Measurements from ENCODE around the gene PPP1R7.
"Not testable (repeated sequence)": the region's sequence is repeated elsewhere in the genome, so short reads cannot be mapped to it uniquely, and the experiment has no call there.

Gene PPP1R7

DNA sequence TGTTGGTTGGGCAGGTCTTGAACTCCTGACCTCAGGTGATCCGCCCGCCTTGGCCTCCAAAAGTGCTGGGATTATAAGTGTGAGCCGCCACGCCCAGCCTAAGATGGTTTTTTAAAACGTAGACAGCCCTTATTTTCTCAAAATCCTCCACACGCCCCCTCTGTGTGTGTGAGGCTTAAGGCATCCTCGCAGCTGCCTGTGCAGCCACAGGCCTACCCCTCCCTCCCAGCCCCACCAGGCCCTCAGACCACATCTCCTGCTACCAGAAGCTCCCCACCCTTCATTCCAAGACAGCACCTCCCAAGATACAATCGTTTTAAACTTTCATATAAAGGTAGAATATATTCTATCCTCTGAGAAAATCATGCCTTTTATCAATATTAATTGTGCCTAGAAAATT, 43.0 kb downstream of the PPP1R7 start:
- no peak for DNase-seq (ENCODE audit: low read depth in 3 of 3)

GRCh38 chr2:241194811-241195210, 44.5 kb downstream of the PPP1R7 start:
- DNase-seq (ENCODE audit: low read depth in 3 of 3): no peak

DNA sequence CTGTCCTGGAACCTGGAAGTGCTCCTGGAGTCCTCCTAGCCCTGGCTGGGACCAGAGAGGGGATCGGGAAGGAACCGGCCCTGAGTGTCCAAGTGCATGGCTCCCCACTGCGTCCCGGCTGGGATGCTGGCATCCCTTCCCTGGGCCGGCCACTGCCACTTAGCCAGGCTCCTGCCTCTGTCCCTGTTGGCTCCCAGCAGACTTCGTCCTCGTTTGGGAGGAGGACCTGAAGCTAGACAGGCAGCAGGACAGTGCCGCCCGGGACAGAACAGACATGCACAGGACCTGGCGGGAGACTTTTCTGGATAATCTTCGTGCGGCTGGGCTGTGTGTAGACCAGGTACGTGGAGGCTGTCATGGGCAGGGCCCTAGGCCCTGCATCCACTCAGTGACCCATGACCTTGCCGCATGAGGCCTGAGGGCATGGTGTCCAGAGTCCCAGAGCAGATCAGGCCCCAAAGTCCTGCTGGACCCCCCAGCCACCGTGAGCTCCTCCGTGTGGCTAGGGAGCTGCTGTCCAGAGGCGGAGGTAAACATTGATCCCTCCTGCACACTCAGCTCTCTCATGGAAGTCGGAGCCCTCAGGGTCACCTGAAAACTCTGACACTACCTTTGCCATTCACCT, 45.4 kb downstream of the PPP1R7 start:
- DNase-seq (ENCODE audit: low read depth in 3 of 3): no peak

DNA sequence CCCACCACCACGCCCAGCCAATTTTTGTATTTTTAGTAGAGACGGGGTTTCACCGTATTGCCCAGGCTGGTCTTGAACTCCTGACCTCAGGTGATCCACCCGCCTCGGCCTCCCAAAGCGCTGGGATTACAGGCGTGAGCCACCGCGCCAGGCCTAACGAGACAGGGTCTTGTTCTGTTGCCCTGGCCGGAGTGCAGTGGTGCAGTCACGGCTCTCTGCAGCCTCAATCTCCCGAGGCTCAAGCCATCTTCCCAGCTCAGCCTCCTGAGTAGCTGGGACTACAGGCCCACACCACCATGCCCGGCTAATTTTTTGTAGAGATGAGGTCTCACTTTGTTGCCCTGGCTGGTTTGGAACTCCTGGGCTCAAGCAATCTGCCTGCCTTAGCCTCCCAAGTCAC, 47.0 kb downstream of the PPP1R7 start:
- not testable (repeated sequence) for DNase-seq (ENCODE audit: low read depth in 3 of 3)

- no peak for DNase-seq (ENCODE audit: low read depth in 3 of 3)
Observed at GRCh38 chr2:241197947-241198346, 47.7 kb downstream of the PPP1R7 start.

DNA sequence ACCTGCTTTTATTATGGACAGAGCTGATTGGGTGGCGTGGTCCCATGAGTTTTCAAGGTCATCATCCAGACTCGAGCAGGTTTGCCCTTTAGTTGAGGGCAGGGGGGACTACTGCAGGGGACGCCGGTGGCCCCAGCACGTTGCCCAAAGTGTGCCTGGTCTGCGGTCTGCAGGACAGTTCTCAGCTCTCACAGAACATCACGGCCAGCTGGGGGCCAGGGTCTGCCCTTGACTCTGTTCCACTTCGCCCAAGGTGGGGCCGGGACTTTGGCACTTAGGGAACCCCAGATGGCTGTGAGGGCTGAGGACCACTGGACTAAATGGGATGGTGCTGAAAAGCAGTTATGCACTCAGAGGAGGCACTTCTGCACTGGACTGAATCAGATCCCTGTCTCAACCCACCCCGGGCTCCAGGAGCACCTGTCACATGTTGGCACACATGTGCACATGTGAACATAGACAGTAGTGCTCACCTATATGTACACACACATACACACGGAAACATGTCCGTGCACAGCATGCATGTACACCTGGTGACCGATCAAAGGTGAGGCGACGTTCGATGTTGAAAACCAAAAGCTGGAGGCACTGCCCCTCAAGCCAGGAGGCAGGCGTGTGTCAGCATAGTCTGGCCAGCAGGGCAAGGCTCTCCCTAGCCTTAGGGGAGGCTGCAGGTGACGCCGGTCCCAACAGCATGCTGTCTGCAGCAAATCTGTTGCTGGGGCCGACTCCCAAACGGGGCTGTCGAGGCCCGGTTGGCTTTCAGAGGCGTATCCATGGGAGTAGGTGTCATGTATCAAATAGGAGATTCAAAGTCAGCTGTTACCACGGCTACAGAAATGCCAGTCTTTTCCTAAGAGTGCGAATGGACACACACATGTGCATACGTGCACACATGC, 48.4 kb downstream of the PPP1R7 start:
- DNase-seq (ENCODE audit: low read depth in 3 of 3): no peak

- no peak for DNase-seq (ENCODE audit: low read depth in 3 of 3)
Observed at GRCh38 chr2:241199286-241199685, 49.0 kb downstream of the PPP1R7 start.

- no peak for DNase-seq (ENCODE audit: low read depth in 3 of 3)
Observed at GRCh38 chr2:241199897-241200821, 49.9 kb downstream of the PPP1R7 start.

DNA sequence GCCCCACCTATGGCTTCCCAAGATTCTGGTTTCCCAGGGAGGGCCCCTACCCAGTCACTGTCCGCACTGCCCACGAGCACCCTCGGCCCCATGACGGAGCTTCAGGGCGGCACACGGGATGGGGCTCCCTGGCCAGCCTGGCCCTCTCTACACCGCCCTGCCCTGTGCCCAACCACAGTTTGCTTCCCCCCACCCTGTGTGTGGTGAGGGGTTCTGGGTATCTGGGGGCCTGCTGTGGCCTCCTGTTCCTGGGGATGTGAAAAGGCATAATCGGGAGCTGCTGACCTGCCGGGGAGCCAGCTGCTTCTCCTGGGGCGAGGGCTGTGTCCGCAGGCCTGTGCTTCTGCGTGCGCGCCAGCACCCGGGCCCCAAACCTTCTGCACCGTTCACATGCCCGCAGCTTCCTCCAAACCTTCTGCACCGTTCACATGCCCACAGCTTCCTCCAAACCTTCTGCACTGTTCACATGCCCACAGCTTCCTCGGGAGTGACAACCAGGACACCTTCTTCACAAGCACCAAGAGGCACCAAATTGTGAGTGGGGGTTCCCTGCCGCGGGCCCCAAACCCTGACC, 50.6 kb downstream of the PPP1R7 start:
- no peak for DNase-seq (ENCODE audit: low read depth in 3 of 3)

DNA sequence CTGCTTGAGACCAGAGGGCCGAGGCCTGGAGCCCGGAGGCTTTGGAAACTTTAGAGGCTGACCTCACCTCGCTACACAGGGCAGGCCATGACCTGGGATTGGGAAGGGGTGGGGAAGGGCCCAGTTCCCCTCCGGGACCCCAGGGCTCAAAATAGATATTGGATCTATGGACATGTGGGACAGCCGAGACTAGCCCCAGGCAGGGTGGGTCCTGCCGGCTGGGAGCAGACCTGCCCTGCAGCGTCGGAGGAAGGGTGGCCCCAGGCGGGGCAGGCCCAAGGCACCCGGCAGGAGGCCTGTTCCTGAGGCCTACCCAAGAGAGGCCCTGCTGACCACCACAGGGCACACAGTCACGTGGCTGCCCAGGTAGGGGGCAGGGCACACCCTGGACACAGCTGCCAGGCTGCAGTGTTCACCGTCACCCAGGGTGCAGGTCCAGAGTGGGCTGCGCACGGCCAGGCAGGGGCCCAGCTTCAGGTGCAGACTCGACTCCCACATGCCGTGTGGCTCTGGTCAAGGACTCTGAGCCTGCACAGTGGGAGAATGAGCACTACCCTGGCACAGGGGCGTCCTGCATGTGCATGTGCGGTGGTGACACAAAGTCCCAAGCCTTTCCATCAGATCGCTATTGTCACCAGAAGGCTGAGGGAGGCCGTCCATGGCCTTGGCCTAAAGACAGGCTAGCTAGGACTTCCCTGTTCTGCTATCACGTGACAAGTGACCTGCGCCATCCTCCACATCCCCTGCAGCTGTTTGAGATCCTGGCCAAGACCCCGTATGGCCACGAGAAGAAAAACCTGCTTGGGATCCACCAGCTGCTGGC, 51.4 kb downstream of the PPP1R7 start:
- DNase-seq (ENCODE audit: low read depth in 3 of 3): no peak

GRCh38 chr2:241202268-241202585, 52.0 kb downstream of the PPP1R7 start:
- DNase-seq (ENCODE audit: low read depth in 3 of 3): no peak

GRCh38 chr2:241202681-241203080, 52.4 kb downstream of the PPP1R7 start:
- no peak for DNase-seq (ENCODE audit: low read depth in 3 of 3)

- DNase-seq (ENCODE audit: low read depth in 3 of 3): no peak
Observed at GRCh38 chr2:241203218-241204009, 53.1 kb downstream of the PPP1R7 start.

GRCh38 chr2:241204010-241204384, 53.7 kb downstream of the PPP1R7 start:
- no peak for DNase-seq (ENCODE audit: low read depth in 3 of 3)

DNA sequence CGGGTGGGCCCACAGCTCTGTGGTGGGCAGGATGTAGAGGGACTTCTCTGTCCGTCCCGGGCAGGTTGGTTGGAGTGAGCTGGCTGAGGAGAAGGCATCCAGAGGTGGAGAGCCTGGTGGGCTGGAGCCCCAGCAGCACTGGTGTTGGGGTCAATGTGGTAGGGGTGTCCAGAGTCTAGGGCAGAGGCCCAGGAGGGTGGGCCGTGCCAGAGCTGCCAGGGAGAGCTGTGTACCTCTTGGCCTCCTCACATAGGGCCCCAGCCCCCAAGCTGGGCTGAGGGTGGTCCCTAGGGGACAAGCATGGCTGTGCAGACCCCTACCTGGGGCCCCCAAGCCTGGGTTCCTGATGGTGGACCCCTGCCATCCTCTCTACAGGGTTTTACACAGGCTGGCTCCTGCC, 54.2 kb downstream of the PPP1R7 start:
- no peak for DNase-seq (ENCODE audit: low read depth in 3 of 3)

DNA sequence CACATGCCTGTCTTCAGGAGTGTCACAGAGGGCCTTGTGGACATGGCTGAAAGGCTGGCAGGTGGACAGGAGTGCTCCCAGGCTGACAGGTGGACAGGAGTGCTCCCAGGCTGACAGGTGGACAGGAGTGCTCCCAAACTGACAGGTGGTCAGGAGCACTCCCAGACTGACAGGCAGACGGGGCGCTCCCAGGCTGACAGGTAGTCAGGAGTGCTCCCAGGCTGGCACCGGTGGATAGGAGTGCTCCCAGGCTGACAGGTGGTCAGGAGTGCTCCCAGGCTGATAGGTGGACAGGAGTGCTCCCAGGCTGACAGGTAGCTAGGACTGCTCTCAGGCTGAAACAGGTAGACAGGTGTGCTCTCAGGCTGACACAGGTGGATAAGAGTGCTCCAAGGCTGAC, 54.8 kb downstream of the PPP1R7 start:
- no peak for DNase-seq (ENCODE audit: low read depth in 3 of 3)

DNA sequence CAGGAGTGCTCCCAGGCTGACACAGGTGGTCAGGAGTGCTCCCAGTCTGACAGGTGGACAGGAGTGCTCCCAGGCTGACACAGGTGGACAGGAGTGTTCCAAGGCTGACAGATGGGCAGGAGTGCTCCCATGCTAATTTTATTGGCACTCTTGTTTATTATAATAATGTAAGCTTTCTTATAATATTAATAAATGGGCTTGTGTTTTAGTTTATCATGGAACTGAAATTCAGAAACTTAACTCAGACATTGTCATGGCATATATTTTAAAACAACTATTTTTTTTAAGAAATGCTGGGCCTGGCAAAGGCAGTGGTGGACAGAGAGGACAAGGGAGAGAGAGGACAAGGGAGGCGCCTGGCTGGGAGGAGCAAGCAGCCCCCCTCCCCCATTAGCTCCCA, 56.9 kb downstream of the PPP1R7 start:
- no peak for DNase-seq (ENCODE audit: low read depth in 3 of 3)

GRCh38 chr2:241207641-241208040, 57.4 kb downstream of the PPP1R7 start:
- DNase-seq (ENCODE audit: low read depth in 3 of 3): no peak

DNA sequence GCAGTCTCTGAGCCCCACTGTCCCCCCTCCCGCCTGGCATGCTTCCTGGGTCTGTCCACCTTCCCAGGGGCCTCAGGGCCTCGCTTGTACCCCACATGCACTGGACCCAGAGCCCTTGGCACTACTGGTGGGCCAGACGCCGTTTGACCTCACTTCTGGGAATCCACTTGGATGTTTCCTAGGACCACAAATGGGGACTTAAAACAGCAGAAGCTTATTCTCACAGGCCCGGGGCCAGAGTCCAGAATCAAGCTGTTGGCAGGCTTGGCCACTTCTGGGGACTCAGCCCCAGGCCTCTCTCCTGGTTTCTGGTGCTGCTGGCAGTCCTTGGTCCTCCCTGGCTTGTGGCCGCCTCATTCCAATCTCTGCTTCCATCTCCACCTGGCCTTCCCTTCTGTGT, 57.8 kb downstream of the PPP1R7 start:
- no peak for DNase-seq (ENCODE audit: low read depth in 3 of 3)

- no peak for DNase-seq (ENCODE audit: low read depth in 3 of 3)
Observed at GRCh38 chr2:241209271-241209670, 59.0 kb downstream of the PPP1R7 start.
